Fibroblast of lung (primary cell): Measurements from ENCODE around the gene ABCA10.

ENCODE experiments used
- CTCF ChIP-seq, 2 donors: IDR thresholded peaks in 1 of 2; conservative IDR thresholded peaks in 1 of 2; 1 replicate in 1 of 2; 2 replicates in 1 of 2; pipeline ENCODE4 v1.5.1; 2011 to 2012; ENCODE audit warnings: low read length in 2 of 2, control low read depth in 1 of 2, inconsistent platforms in 1 of 2, low read depth in 1 of 2, mild to moderate bottlenecking in 1 of 2
- EZH2 ChIP-seq: IDR thresholded peaks from 2 replicates; pipeline ENCODE4 v1.5.1; 2012; ENCODE audit warnings: low read length, control low read depth, mild to moderate bottlenecking; ENCODE audit errors: missing control alignments

GRCh38 chr17:69228576-69228975 is at the start of gene ABCA10:
- TF ChIP-seq CTCF (conservative IDR thresholded peaks at IDR 0.05 in 1 of 2, IDR thresholded peaks at IDR 0.05 in 1 of 2; ENCODE audit: low read depth in 1 of 2, low read length in 2 of 2): no peak
- no peak for TF ChIP-seq EZH2
